ENCODE results near the gene ASF1B. TPM values are rescaled to one million over a fixed set of nuclear protein-coding genes. Genes with fewer than 3 reads are reported as not detected.
A peak's percentile ranks its signal among the peaks of the same experiment; 100 is the strongest.

Gene ASF1B
- total and polyA plus RNA-seq, 2 donors (not counting 1 experiment from before 2014, with no cell fraction given) = 1.9 to 2.5 TPM

DNA sequence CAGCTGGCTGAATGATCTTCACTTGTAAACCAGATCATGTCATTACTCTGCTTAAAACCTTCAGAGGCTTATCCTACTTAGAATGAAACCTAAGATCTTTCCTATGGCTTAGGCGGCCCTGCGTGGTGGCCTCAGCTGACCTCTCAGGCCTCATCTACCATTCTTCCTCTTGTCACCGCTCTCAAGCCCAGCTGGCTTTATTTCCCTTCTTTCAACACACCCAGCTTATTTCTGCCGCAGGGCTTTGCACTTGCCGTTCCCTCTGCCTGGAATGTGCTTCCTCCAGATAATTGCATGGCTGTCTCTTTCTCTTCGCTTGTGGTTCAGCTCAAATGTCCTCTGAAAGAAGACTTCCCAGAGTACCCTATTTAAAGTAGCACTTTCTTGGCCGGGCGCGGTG lies 3.6 kb upstream of the ASF1B start:
- intact Hi-C loops (cut with micrococcal nuclease) = loop anchor here (5.0 kb wide), 1 partner anchor 227 kb away; no protein-coding TSS in a partner anchor
- Mint-ChIP-seq H3K4me1 (peaks cover 17% of the 10 kb centered on the region), H3K9me3 (ENCODE audit: insufficient read depth) (no peaks in the 10 kb centered on the region), H3K27me3 (no peaks in the 10 kb centered on the region), H3K4me3 (no peak overlapping the region), H3K27ac (peak overlapping the region; percentile 6)
- Histone ChIP-seq H3K4me1 (ENCODE audit: control insufficient read depth in 2 of 2, insufficient read depth in 2 of 2, low read length in 2 of 2) (peaks cover 9 to 23% of the 10 kb centered on the region in 2 donors), H3K36me3 (replicated peaks in 1 of 2; ENCODE audit: control extremely low read depth in 1 of 2, control insufficient read depth in 1 of 2, extremely low read depth in 1 of 2, insufficient read depth in 2 of 2, low read length in 1 of 2) (no peaks in the 10 kb centered on the region), H3K9me3 (ENCODE audit: control extremely low read depth in 1 of 3, control insufficient read depth in 2 of 3, insufficient read depth in 1 of 3, low read length in 2 of 3) (no peaks in the 10 kb centered on the region), H3K4me3 (ENCODE audit: control extremely low read depth in 1 of 5, extremely low read depth in 1 of 5, insufficient read depth in 1 of 5, low read depth in 2 of 5, low read length in 4 of 5) (no peak overlapping the region), H3K27ac (ENCODE audit: low read length in 2 of 2) (no peak overlapping the region), H2AFZ (ENCODE audit: insufficient read depth, low read depth, low read length, poor library complexity, severe bottlenecking) (no peak overlapping the region), H4K20me1 (ENCODE audit: control insufficient read depth, insufficient read depth, low read length, poor library complexity, severe bottlenecking) (no peaks in the 10 kb centered on the region), H3K79me2 (ENCODE audit: control insufficient read depth, insufficient read depth, low read length) (peaks cover 63% of the 10 kb centered on the region), H3K9ac (ENCODE audit: low read length) (no peak overlapping the region), H3K4me2 (replicated peaks; ENCODE audit: low read depth, low read length, poor library complexity, severe bottlenecking) (no peak overlapping the region), H3K27me3 (replicated peaks in 1 of 4; ENCODE audit: control extremely low read depth in 1 of 4, control insufficient read depth in 3 of 4, insufficient read depth in 4 of 4, low read length in 3 of 4) (no peaks in the 10 kb centered on the region)
- CTCF ChIA-PET = interaction anchor here (0.6 to 5.3 kb wide), 9 partner anchors 8 to 365 kb away, joined by 3 to 51 read pairs (median 5); partner anchors contain the start of gene PRKACA
- TF ChIP-seq EZH2 (IDR thresholded peaks at IDR 0.05; ENCODE audit: borderline replicate concordance, insufficient read depth, low read depth, low read length, poor library complexity, severe bottlenecking) = no peak
- TF ChIP-seq, protein P1, sequence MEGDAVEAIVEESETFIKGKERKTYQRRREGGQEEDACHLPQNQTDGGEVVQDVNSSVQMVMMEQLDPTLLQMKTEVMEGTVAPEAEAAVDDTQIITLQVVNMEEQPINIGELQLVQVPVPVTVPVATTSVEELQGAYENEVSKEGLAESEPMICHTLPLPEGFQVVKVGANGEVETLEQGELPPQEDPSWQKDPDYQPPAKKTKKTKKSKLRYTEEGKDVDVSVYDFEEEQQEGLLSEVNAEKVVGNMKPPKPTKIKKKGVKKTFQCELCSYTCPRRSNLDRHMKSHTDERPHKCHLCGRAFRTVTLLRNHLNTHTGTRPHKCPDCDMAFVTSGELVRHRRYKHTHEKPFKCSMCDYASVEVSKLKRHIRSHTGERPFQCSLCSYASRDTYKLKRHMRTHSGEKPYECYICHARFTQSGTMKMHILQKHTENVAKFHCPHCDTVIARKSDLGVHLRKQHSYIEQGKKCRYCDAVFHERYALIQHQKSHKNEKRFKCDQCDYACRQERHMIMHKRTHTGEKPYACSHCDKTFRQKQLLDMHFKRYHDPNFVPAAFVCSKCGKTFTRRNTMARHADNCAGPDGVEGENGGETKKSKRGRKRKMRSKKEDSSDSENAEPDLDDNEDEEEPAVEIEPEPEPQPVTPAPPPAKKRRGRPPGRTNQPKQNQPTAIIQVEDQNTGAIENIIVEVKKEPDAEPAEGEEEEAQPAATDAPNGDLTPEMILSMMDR (IDR thresholded peaks at IDR 0.05) = no peak
- 69% methylated on average over 6 of the region's 9 CpGs for WGBS (ENCODE audit: insufficient coverage)
- POLR2A ChIA-PET = no interaction called here
- no peak for ATAC-seq (ENCODE audit: low read depth)
- no peak for DNase-seq

DNA sequence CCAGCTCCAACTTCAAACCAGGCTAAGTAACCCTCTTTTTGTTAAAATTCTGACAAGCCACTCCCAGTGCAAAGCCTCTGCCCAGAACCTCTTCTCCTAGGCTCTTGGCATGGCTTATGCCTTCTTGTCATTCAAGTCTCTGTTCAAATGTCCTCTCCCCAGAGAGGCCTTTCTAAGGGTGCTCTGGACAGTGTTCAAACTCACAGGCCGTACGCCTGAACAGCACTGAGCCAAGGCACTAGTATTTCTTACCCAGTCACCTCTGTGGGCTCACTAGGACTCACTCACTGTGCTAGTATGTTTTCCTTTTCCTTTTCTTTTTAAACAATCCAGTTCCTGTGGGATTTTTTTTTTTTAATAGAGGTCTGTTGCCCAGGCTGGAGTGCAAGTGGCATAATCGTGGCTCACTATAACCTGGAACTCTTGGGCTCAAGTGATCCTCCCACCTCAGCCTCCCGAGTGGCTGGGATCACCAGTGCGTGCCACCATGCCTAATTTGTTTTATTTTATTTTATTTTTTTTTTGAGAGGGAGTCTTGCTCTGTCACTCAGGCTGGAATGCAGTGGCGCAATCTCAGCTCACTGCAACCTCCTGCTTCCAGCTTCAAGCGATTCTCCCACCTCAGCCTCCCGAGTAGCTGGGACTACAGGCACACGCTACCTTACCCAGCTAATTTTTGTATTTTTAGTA lies 2.3 kb upstream of the ASF1B start:
- H3K4me3 ChIP-seq (ENCODE audit: control extremely low read depth in 1 of 5, extremely low read depth in 1 of 5, insufficient read depth in 1 of 5, low read depth in 2 of 5, low read length in 4 of 5) = no peak overlapping the region
- peak overlapping the region; percentile 94 for H3K4me2 ChIP-seq (replicated peaks; ENCODE audit: low read depth, low read length, poor library complexity, severe bottlenecking)
- no peak overlapping the region for H3K27ac ChIP-seq (ENCODE audit: low read length in 2 of 2)
- Mint-ChIP-seq H3K4me3 (peak overlapping the region; percentile 68), H3K9me3 (ENCODE audit: insufficient read depth) (no peaks in the 10 kb centered on the region), H3K27ac (peak overlapping the region; percentile 67), H3K27me3 (no peaks in the 10 kb centered on the region), H3K4me1 (peaks cover 19% of the 10 kb centered on the region)
- no peaks in the 10 kb centered on the region for H3K27me3 ChIP-seq (replicated peaks in 1 of 4; ENCODE audit: control extremely low read depth in 1 of 4, control insufficient read depth in 3 of 4, insufficient read depth in 4 of 4, low read length in 3 of 4)
- WGBS (ENCODE audit: insufficient coverage) = 100% methylated on average over 2 of the region's 9 CpGs
- no peak for ATAC-seq (ENCODE audit: low read depth)
- no peaks in the 10 kb centered on the region for H4K20me1 ChIP-seq (ENCODE audit: control insufficient read depth, insufficient read depth, low read length, poor library complexity, severe bottlenecking)
- TF ChIP-seq EZH2 (IDR thresholded peaks at IDR 0.05; ENCODE audit: borderline replicate concordance, insufficient read depth, low read depth, low read length, poor library complexity, severe bottlenecking) = no peak
- TF ChIP-seq, protein P1 (IDR thresholded peaks at IDR 0.05) = no peak
- H3K4me1 ChIP-seq (ENCODE audit: control insufficient read depth in 2 of 2, insufficient read depth in 2 of 2, low read length in 2 of 2) = peaks cover 9 to 23% of the 10 kb centered on the region in 2 donors
- intact Hi-C loops (cut with micrococcal nuclease) = loop anchor here (5.0 kb wide), 1 partner anchor 229 kb away; no protein-coding TSS in a partner anchor
- peaks cover 57% of the 10 kb centered on the region for H3K79me2 ChIP-seq (ENCODE audit: control insufficient read depth, insufficient read depth, low read length)
- no peak overlapping the region for H3K9ac ChIP-seq (ENCODE audit: low read length)
- CTCF ChIA-PET = interaction anchor here (1.2 to 5.3 kb wide), 9 partner anchors 10 to 342 kb away, joined by 3 to 51 read pairs (median 10); partner anchors contain the start of genes MISP3 and PRKACA
- no peaks in the 10 kb centered on the region for H3K36me3 ChIP-seq (replicated peaks in 1 of 2; ENCODE audit: control extremely low read depth in 1 of 2, control insufficient read depth in 1 of 2, extremely low read depth in 1 of 2, insufficient read depth in 2 of 2, low read length in 1 of 2)
- H2AFZ ChIP-seq (ENCODE audit: insufficient read depth, low read depth, low read length, poor library complexity, severe bottlenecking) = no peak overlapping the region
- DNase-seq = no peak
- POLR2A ChIA-PET = no interaction called here
- H3K9me3 ChIP-seq (ENCODE audit: control extremely low read depth in 1 of 3, control insufficient read depth in 2 of 3, insufficient read depth in 1 of 3, low read length in 2 of 3) = no peaks in the 10 kb centered on the region
